Mononuclear cell (primary cell): ENCODE results near the gene RITA1. TPM values are rescaled to one million over a fixed set of nuclear protein-coding genes. Genes with fewer than 3 reads are reported as not detected.

Source experiments
- H3K27me3 ChIP-seq: 2 replicates; pipeline ENCODE4 v1.6.0; 2011; ENCODE audit warnings: low read length, control low read depth; ENCODE audit not compliant: insufficient read depth
- H3K4me1 ChIP-seq: 2 replicates; pipeline ENCODE4 v1.5.1; 2011; ENCODE audit warnings: mild to moderate bottlenecking, low read length, control low read depth; ENCODE audit not compliant: insufficient read depth
- H3K4me3 ChIP-seq: 2 replicates; pipeline ENCODE4 v1.5.1; 2011; ENCODE audit warnings: mild to moderate bottlenecking, low read length, moderate library complexity
- H3K9me3 ChIP-seq: 2 replicates; pipeline ENCODE4 v1.5.1; 2011; ENCODE audit warnings: low read depth, mild to moderate bottlenecking, control low read depth, low read length
- total RNA-seq: library from RNA; depleted of rRNA; stranded (reverse); fragments of >200 nt; gene quantifications from one replicate; pipeline ENCODE4 v1.2.3, GENCODE V29; 2012

The RITA1 gene
- total RNA-seq, 1 donor, result 3.3 TPM

DNA sequence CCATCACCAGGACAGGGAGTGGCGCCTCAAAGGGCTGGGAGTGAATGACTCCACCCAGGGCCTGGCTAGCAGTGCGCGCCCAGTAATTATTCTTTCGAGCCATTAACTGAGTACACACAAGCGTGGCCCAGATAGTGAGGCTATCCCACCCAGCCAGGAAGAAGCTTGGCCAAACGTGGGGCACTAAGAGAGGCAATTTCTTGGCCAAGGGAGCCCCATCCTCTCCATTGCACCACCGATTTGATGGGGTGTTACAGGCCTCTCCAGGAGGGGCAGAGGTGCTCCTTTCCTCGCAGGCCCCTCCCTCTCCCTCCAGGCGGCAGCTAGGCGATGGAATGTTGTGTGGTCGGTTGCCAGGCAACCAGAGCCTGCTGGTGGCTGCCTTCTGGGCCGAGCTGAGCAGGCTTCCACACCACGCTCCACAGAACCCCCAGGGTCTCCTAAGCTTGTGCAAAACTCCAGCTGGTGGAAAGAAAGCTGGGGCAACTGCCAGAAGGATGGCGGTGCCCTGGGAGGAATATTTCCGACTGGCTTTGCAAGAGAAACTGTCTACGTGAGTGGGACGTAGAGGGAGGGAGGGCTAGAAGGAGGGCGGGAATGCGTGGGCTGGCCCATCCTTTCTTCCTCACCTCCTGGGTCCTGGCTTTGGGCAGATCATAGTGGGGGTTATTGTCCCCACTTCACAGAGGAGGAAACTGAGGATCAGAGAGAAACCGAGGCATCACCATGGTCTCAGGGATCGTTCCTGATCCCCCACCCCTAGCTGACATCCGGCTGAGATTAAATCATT, 36.0 kb upstream of the RITA1 start, which contains the start of gene CFAP73:
Gene CFAP73 (plus strand): TSS at position 364 of the 790 bp plus-strand sequence. CDS start 134 bp downstream, at position 498.
- Histone ChIP-seq H3K27me3 (peaks cover 26% of the 10 kb centered on the region), H3K4me1 (peaks cover 27% of the 10 kb centered on the region), H3K9me3 (no peaks in the 10 kb centered on the region), H3K4me3 (no peak within 1 kb of the TSS)

- Histone ChIP-seq H3K4me3 (no peak overlapping the region), H3K9me3 (no peaks in the 10 kb centered on the region), H3K4me1 (peaks cover 33% of the 10 kb centered on the region), H3K27me3 (peaks cover 36% of the 10 kb centered on the region)
These were observed 33.9 kb upstream of the RITA1 start for GRCh38 chr12:113151655-113152054.

GRCh38 chr12:113152196-113152834, 33.2 kb upstream of the RITA1 start:
- H3K4me1 ChIP-seq, result peaks cover 33% of the 10 kb centered on the region
- H3K4me3 ChIP-seq, result no peak overlapping the region
- no peaks in the 10 kb centered on the region for H3K9me3 ChIP-seq
- H3K27me3 ChIP-seq, result peaks cover 36% of the 10 kb centered on the region

- Histone ChIP-seq H3K27me3 (peaks cover 36% of the 10 kb centered on the region), H3K9me3 (no peaks in the 10 kb centered on the region), H3K4me1 (peaks cover 33% of the 10 kb centered on the region), H3K4me3 (peak overlapping the region; percentile 29)
These were observed 32.4 kb upstream of the RITA1 start for GRCh38 chr12:113152835-113153814.

DNA sequence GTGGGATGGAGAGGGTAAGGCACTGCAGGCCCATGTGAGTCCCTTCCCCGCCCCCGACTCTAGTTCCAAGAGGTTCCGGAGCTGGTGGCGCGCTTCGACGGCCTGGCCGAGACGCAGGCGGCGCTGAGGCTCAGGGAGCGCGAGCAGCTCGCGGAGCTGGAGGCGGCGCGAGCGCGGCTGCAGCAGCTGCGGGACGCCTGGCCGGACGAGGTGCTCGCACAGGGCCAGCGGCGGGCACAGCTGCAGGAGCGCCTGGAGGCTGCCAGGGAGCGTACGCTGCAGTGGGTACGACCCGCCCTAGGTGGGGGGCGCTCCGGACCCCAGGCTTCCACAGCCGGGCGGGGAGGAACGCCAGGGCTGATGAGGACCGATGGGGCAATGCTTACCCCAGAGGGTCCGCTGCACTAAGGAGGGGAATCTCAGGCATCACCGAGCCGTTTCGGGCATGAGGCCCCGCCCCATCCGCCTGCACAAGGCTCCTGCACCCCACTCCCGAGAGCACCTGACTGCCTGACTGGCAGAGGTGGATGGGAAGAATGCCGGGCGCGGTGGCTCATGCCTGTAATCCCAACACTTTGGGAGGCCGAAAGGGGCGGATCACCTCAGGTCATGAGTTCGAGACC, 31.1 kb upstream of the RITA1 start:
- H3K4me1 ChIP-seq, result peaks cover 33% of the 10 kb centered on the region
- no peak overlapping the region for H3K4me3 ChIP-seq
- no peaks in the 10 kb centered on the region for H3K9me3 ChIP-seq
- peaks cover 36% of the 10 kb centered on the region for H3K27me3 ChIP-seq

DNA sequence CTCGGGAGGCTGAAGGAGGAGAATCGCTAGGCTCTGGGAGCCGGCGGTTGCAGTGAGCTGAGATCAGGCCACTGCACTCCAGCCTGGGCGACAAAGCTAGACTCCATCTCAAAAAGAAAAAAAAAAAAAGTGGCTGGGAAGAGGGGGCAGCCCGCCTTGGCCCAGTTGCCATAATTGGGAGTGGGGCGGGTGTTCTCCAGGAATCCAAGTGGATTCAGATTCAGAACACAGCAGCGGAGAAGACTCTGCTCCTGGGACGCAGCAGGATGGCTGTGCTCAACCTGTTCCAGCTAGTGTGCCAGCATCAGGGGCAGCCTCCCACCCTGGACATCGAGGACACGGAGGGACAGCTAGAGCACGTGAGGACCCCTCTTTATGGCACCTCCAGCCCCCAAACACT, 30.5 kb upstream of the RITA1 start:
- Histone ChIP-seq H3K27me3 (peaks cover 36% of the 10 kb centered on the region), H3K4me3 (no peak overlapping the region), H3K9me3 (no peaks in the 10 kb centered on the region), H3K4me1 (peaks cover 33% of the 10 kb centered on the region)

GRCh38 chr12:113155646-113156045, 29.9 kb upstream of the RITA1 start:
- peaks cover 33% of the 10 kb centered on the region for H3K4me1 ChIP-seq
- no peaks in the 10 kb centered on the region for H3K9me3 ChIP-seq
- H3K4me3 ChIP-seq, result no peak overlapping the region
- peaks cover 36% of the 10 kb centered on the region for H3K27me3 ChIP-seq

- Histone ChIP-seq H3K4me1 (peaks cover 33% of the 10 kb centered on the region), H3K9me3 (no peaks in the 10 kb centered on the region), H3K27me3 (peaks cover 29% of the 10 kb centered on the region), H3K4me3 (no peak overlapping the region)
These were observed 28.2 kb upstream of the RITA1 start for GRCh38 chr12:113157218-113157859.

GRCh38 chr12:113158439-113159203, 26.9 kb upstream of the RITA1 start:
- H3K27me3 ChIP-seq, result peaks cover 19% of the 10 kb centered on the region
- H3K9me3 ChIP-seq, result no peaks in the 10 kb centered on the region
- H3K4me3 ChIP-seq, result no peak overlapping the region
- peaks cover 20% of the 10 kb centered on the region for H3K4me1 ChIP-seq

DNA sequence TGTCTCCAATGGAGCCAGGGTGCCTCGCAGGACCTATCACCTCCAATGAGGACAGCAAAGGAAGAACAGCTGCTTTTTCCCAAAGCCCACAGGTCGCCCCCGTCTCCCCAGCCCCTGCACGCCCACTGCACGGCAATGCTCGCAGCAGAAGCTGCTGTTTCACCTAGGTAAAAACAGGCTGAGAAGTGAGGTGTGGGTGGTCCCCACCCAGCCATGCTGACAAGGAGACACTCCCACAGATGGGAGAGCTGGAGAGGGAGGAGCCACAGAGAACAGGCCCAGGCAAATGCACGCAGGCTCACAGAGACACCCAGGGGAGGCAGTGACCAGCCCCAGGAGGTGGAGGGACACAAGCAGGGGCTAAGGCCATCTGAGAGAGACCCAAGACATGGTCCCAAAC, 25.6 kb upstream of the RITA1 start:
- Histone ChIP-seq H3K4me3 (no peak overlapping the region), H3K27me3 (peaks cover 6% of the 10 kb centered on the region), H3K4me1 (peaks cover 9% of the 10 kb centered on the region), H3K9me3 (no peaks in the 10 kb centered on the region)

DNA sequence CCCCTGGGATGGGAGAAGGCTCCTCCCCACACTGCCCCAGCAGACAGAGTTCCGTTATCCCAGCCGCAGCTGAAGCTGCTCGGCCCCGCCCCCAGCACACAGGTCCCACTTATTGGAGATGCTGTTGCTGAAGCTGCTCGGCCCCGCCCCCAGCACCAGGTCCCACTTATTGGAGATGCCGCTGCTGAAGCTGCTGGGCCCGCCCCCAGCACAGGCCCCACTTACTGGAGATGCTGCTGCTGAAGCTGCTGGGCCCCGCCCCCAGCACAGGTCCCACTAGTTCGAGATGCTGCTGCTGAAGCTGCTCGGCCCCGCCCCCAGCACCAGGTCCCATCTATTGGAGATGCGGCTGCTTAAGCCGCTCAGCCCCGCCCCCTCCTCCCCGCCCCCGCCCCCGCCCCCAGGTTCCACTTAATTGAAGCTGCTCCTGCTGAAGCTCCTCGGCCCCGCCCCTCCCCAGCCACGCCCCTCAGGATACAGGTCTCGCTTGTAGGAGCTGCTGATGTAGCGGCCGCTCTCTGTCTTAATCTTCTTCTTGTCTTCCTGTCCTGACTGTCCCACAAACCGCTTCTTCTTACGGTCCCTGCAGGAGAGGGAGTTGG, 24.0 kb upstream of the RITA1 start:
- Histone ChIP-seq H3K4me1 (no peaks in the 10 kb centered on the region), H3K27me3 (no peaks in the 10 kb centered on the region), H3K4me3 (no peak overlapping the region), H3K9me3 (no peaks in the 10 kb centered on the region)

GRCh38 chr12:113162102-113163029, 23.2 kb upstream of the RITA1 start:
- no peaks in the 10 kb centered on the region for H3K27me3 ChIP-seq
- no peaks in the 10 kb centered on the region for H3K4me1 ChIP-seq
- no peak overlapping the region for H3K4me3 ChIP-seq
- H3K9me3 ChIP-seq, result no peaks in the 10 kb centered on the region
